Psoas muscle (tissue), 8 donors: ENCODE results near the gene ZNF487. TPM values are rescaled to one million over a fixed set of nuclear protein-coding genes. Genes with fewer than 3 reads are reported as not detected.
"Not testable (repeated sequence)": the region's sequence is repeated elsewhere in the genome, so short reads cannot be mapped to it uniquely, and the experiment has no call there.

Source experiments
- ATAC-seq, 4 donors: fragments of 200-7000 bp; cut with Tn5 transposase; one replicate each; pipeline ENCODE4 v1.9.1; 2020; ENCODE audit warnings: moderate library complexity in 3 of 4, mild to moderate bottlenecking in 2 of 4
- DNase-seq, 2 donors: peaks; one replicate each; pipeline ENCODE4 v3.0.0-alpha.2; 2020
- H3K27ac ChIP-seq: fragments of 200-600 bp; one replicate; pipeline ENCODE4 v1.8.0; 2022
- H3K27me3 ChIP-seq, 3 donors: fragments of 200-600 bp in 1 of 3; one replicate each; pipeline versions ENCODE4 v1.6.1 to v1.8.0; 2013 to 2022; ENCODE audit warnings: low read length in 2 of 3, mild to moderate bottlenecking in 2 of 3, moderate library complexity in 1 of 3; ENCODE audit not compliant: insufficient read depth in 3 of 3
- H3K36me3 ChIP-seq, 2 donors: fragments of 200-600 bp in 1 of 2; one replicate each; pipeline versions ENCODE4 v1.6.1 to v1.8.0; 2013 to 2022; ENCODE audit warnings: low read depth in 1 of 2, mild to moderate bottlenecking in 1 of 2, moderate library complexity in 1 of 2; ENCODE audit not compliant: insufficient read depth in 1 of 2
- H3K4me1 ChIP-seq: fragments of 200-600 bp; one replicate; pipeline ENCODE4 v1.8.0; 2022
- H3K4me3 ChIP-seq: fragments of 200-600 bp; one replicate; pipeline ENCODE4 v1.8.0; 2022; ENCODE audit warnings: mild to moderate bottlenecking
- H3K9me3 ChIP-seq: fragments of 200-600 bp; one replicate; pipeline ENCODE4 v1.8.0; 2022
- CTCF ChIP-seq: fragments of 200-600 bp; IDR thresholded peaks from one replicate; pipeline ENCODE4 v1.8.0; 2022; ENCODE audit warnings: antibody characterized with exemption
- WGBS, 3 donors: extraction: QIAGEN DNeasy Blood & Tissue Kit; methylation state at CpG; one replicate each; pipeline versions ENCODE4 v1.1.6 to v1.1.7; 2013; 5-methylcytosine and 5-hydroxymethylcytosine counted together
- intact Hi-C, 2 donors: fragments of 100-400 bp; cut with DNase I; formaldehyde crosslinking; loops; one replicate each; pipeline versions ENCODE4 v1.11.0 to v1.14.2; 2022
- polyA plus RNA-seq, 3 donors: library from polyadenylated mRNA; stranded (reverse); fragments of 200-250 nt; gene quantifications; one replicate each; pipeline ENCODE4 v1.2.3, GENCODE V29; 2013
- total RNA-seq, 4 donors: library from RNA; stranded (reverse); fragmentation: NEBNext Ultra II Directional in 2 of 4; extraction: Animal tissue kit (Norgen Biotek cat#: 25700) in 2 of 4; gene quantifications; one replicate each; pipeline versions ENCODE4 v1.2.1 to v1.2.4, GENCODE V29; 2021 to 2023
- donor health status: healthy with polysubstance abuse.
- donor health status: DM: no; HTN: no; CAD: no; lungs with moderate emphysema.
- donor health status: Bipolar disorder and iron deficiency.
- donor health status: healthy.
- donor health status: DM: yes; HTN: yes; CAD: no.
- donor health status: DM: no; HTN: no; CAD: no.
- donor health status: DM: no; HTN: no; CAD: no.
- donor health status: DM: yes; HTN: yes; CAD: no.

ZNF487 gene
- total and polyA plus RNA-seq, 7 donors = 1.2 to 9.8 (median 2.0) TPM

DNA sequence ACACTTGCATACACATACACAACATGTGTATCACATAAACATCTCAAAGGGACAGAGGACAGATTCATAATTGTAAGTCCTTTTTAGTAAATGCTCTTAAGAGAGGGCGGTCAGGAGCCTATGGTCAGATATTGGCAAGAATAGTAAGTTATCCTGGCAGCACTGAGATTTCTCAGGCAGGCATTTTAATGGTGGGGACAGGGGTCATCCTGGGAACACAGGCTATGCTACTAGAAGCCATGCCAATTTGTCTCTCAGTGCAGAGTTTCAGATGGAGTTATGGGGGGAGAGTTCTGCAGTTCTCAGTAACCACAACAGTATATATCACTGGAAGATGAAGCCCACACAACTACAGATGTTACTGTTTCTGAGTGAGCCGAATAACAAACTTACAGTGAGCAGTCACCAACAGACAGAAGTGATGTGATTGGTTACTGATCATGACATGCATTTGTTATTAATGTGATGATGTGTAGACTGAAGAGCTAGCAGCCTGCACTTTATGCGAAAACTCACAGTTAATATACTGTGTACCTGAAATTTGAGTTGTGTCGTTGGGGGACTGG lies 16.4 kb downstream of the ZNF487 start:
- no peak for ATAC-seq
- Histone ChIP-seq H3K9me3 (no peaks in the 10 kb centered on the region), H3K36me3 (no peaks in the 10 kb centered on the region), H3K4me1 (peaks cover 17% of the 10 kb centered on the region), H3K27ac (no peak overlapping the region), H3K4me3 (no peak overlapping the region), H3K27me3 (no peaks in the 10 kb centered on the region)
- 64 to 75% (median 65%) methylated on average over 4 of the region's 4 CpGs for WGBS, 3 donors
- intact Hi-C loops = no loop called here
- no peak for TF ChIP-seq CTCF
- DNase-seq = no peak

DNA sequence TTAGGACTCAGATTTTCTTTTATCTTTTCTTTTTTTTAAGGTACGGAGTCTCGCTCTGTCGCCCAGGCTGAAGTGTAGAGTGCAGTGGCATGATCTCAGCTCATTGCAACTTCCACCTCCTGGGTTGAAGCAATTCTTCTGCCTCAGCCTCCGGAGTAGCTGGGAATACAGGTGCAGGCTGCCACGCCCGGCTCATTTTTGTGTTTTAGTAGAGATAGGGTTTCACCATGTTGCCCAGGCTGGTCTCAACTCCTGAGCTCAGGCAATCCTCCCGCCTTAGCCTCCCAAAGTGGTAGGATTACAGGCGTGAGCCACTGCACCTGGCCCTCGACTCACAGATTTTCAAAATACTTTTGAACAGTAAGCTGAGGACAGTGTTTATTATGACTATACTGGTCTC lies 17.1 kb downstream of the ZNF487 start:
- H3K4me3 ChIP-seq = peak overlapping the region; percentile 84
- DNase-seq, H3K36me3 ChIP-seq, H3K9me3 ChIP-seq, H3K27me3 ChIP-seq, intact Hi-C loops, ATAC-seq: not testable (repeated sequence)
- 73 to 79% (median 75%) methylated on average over 9 of the region's 9 CpGs for WGBS, 3 donors
- H3K27ac ChIP-seq = peak overlapping the region; percentile 93
- H3K4me1 ChIP-seq = peaks cover 17% of the 10 kb centered on the region

DNA sequence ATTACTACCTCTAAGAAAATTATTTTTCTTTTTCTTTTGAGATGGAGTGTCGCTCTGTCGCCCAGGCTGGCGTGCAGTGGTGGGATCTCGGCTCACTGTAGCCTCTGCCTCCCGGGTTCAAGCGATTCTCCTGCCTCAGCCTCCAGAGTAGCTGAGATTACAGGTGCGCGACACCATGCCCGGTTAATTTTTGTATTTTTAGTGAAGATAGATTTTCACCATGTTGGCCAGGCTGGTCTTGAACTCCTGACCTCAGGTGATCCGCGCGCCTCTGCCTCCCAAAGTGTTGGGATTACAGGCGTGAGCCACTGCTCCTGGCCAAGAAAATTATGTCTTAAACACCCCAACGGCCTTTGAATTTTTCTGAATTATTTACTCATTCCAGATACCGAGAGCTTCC lies 19.6 kb downstream of the ZNF487 start:
- DNase-seq, intact Hi-C loops, H3K36me3 ChIP-seq, ATAC-seq, H3K9me3 ChIP-seq, H3K27me3 ChIP-seq: not testable (repeated sequence)
- WGBS, 3 donors = 94 to 96% (median 94%) methylated on average over 15 of the region's 15 CpGs
- Histone ChIP-seq H3K4me1 (peaks cover 17% of the 10 kb centered on the region), H3K4me3 (peak overlapping the region; percentile 84), H3K27ac (peak overlapping the region; percentile 93)

GRCh38 chr10:43458227-43458626 lies 21.3 kb downstream of the ZNF487 start:
- no peaks in the 10 kb centered on the region for H3K36me3 ChIP-seq
- H3K4me3 ChIP-seq = no peak overlapping the region
- ATAC-seq (no peak), DNase-seq (no peak)
- no peak overlapping the region for H3K27ac ChIP-seq
- intact Hi-C loops = loop anchor here (2.0 kb wide), 2 partner anchors 69 to 165 kb away; no protein-coding TSS in a partner anchor
- H3K27me3 ChIP-seq = no peaks in the 10 kb centered on the region
- H3K4me1 ChIP-seq = peaks cover 17% of the 10 kb centered on the region
- WGBS, 3 donors = 64 to 81% (median 77%) methylated on average over 3 of the region's 3 CpGs
- H3K9me3 ChIP-seq = no peaks in the 10 kb centered on the region
- no peak for TF ChIP-seq CTCF

GRCh38 chr10:43461950-43462349 lies 25.0 kb downstream of the ZNF487 start:
- 35 to 42% (median 37%) methylated on average over 5 of the region's 5 CpGs for whole genome bisulfite sequencing, 3 donors
- peak overlapping the region; percentile 21 for H3K4me3 ChIP-seq

GRCh38 chr10:43465086-43465735 lies 28.3 kb downstream of the ZNF487 start:
- H3K27me3 ChIP-seq, DNase-seq, H3K9me3 ChIP-seq, H3K4me1 ChIP-seq, H3K27ac ChIP-seq, ATAC-seq, intact Hi-C loops, H3K4me3 ChIP-seq, H3K36me3 ChIP-seq: not testable (repeated sequence)
- 93 to 96% (median 94%) methylated on average over 5 to 46 of the region's 49 CpGs for WGBS, 3 donors

More at GRCh38 chr10:43461950-43462349, 25.0 kb downstream of the ZNF487 start:
- no peak overlapping the region for H3K27ac ChIP-seq
- H3K36me3 ChIP-seq = no peaks in the 10 kb centered on the region
- no peak for DNase-seq
- H3K4me1 ChIP-seq = no peaks in the 10 kb centered on the region
- intact Hi-C loops = loop anchor here (2.0 kb wide), 2 partner anchors 169 to 595 kb away; no protein-coding TSS in a partner anchor
- no peaks in the 10 kb centered on the region for H3K9me3 ChIP-seq
- H3K27me3 ChIP-seq = no peaks in the 10 kb centered on the region
- ATAC-seq = peak; percentile 53 to 87 (median 66)
- TF ChIP-seq CTCF = peak; percentile 84

GRCh38 chr10:43465736-43466120 lies 28.8 kb downstream of the ZNF487 start:
- H3K27me3 ChIP-seq, DNase-seq, H3K4me3 ChIP-seq, H3K4me1 ChIP-seq, ATAC-seq, H3K36me3 ChIP-seq, intact Hi-C loops, H3K27ac ChIP-seq, H3K9me3 ChIP-seq: not testable (repeated sequence)
- 93 to 96% (median 95%) methylated on average over 24 of the region's 24 CpGs for WGBS, 3 donors
